GM12864 (cell line): ENCODE results near the gene PROKR1.

Experiments
- DNase-seq: peaks from one replicate; pipeline ENCODE4 v3.0.0-alpha.2; 2011; ENCODE audit warnings: low read depth
- H3K4me3 ChIP-seq: 2 replicates; pipeline ENCODE4 v1.5.1; 2011; ENCODE audit warnings: mild to moderate bottlenecking, low read depth, low read length, control low read depth
- CTCF ChIP-seq: IDR thresholded peaks from 2 replicates; pipeline ENCODE4 v1.5.1; 2011; ENCODE audit warnings: low read depth, mild to moderate bottlenecking, moderate library complexity, low read length, control low read depth, inconsistent platforms; ENCODE audit errors: missing control alignments

Gene PROKR1

GRCh38 chr2:68687018-68687417, 43.6 kb downstream of the PROKR1 start:
- H3K4me3 ChIP-seq, result no peak overlapping the region
- DNase-seq, result no peak

GRCh38 chr2:68689553-68690537, 46.5 kb downstream of the PROKR1 start:
- H3K4me3 ChIP-seq, result no peak overlapping the region; the same call in 1 of the 2 replicates
- DNase-seq, result peak; percentile 79
- TF ChIP-seq CTCF, result no peak

More at GRCh38 chr2:68687018-68687417, 43.6 kb downstream of the PROKR1 start:
- no peak for TF ChIP-seq CTCF

- DNase-seq, result no peak
- TF ChIP-seq CTCF, result no peak
- no peak overlapping the region for H3K4me3 ChIP-seq
Measured at GRCh38 chr2:68690851-68691250, 47.5 kb downstream of the PROKR1 start.

DNA sequence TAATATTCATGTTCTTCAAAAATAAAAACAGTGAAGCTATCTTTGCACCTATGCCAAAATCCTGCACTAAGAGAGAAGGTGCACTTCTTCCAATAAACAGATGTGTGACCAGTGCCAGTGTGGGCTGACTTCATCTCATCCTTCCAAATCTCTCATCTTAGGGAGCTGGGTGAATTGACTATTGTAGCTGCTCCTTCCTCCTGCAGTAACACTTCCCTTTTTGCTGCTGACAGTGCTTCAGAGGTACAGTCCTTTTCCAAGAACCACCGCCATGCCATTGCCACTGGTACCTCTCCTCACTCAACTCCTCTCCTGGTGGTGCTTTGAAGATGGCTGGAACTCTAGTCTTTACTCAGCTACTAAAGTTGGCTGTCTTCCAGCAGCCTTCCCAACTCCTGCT, 49.1 kb downstream of the PROKR1 start:
- DNase-seq, result no peak
- H3K4me3 ChIP-seq, result no peak overlapping the region
- no peak for TF ChIP-seq CTCF

GRCh38 chr2:68693951-68694350, 50.6 kb downstream of the PROKR1 start:
- TF ChIP-seq CTCF, result no peak
- H3K4me3 ChIP-seq, result no peak overlapping the region
- no peak for DNase-seq

DNA sequence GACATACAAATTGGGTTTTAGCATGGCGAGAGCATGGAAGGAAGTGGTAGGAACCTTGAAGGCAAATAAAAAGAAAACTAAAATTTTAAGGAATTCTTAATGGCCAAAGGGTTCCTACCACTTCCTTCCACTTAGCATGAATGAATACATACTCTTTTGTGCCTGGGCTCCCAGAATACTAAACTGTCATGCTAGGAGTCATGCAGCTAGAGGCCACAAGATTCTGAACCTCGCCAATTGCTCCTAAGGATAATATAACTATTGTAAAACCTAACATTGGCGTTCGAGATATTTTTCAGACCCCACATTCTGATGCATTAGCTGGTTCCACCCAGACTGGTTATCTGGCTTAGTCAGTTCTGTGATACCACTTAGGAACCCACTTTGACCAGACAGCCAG, 52.6 kb downstream of the PROKR1 start:
- no peak overlapping the region for H3K4me3 ChIP-seq
- no peak for TF ChIP-seq CTCF

More for the DNA sequence above, 52.6 kb downstream of the PROKR1 start:
- no peak for DNase-seq
